ENCODE measurements around the gene KDM1A.

Gene KDM1A

DNA sequence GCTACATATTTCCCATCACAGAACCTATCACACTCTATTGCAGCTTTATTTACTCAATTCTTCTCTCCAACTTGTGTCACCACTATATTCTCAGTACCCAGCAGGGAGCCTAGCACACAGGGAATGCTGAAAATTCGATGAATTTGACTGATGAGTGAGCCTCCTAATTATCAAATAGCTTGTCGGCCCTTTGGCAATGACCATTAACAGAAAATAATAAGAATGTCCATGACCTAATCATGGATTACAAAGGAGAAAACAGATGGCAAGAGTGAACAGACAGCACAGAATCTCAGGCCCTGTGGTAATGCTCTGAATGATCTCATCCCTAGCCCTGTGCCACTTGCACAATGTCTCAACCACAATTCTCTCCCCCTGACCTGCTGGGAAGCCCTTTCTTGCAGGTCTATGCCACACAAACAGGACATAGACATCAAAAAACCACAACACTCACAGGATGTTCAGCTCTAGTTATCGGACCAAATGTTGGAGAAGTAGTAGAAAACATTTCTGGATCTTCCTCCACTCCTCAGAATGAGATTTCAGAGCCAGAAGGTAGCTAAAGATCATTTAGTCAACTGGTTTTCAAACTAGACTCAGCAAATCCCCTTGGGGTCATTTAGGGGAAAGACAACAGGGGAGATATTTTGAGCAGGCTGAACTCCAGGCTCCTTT is 80.9 kb downstream of the KDM1A start:
- peak in 4 of 42 donors; percentile 13 to 41 (median 28) for DNase-seq
- intact Hi-C loops (cut with DNase I), result no loop called here

GRCh38 chr1:23101101-23101827 is 82.0 kb downstream of the KDM1A start:
- intact Hi-C loops (cut with DNase I), result no loop called here
- no peak for DNase-seq

DNA sequence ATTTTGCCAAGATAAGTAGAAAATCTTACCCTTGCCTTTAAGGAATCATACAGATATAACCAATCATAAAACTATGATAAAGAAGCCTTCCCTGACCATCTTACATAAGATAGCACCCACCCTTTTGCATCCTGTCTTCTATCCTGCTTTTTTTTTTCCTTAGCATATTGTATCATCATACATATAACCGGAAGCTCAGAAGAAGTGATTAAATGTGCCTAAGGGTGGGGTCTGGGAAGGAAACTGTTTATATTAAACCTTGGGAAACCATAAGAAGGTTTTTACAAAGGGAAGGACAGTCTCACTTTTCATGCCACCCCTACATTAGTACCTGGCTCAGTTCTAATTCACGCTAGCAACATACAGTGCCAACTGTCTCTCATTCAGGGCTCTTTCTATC is 82.6 kb downstream of the KDM1A start:
- no peak for DNase-seq
- intact Hi-C loops (cut with DNase I), result no loop called here

DNA sequence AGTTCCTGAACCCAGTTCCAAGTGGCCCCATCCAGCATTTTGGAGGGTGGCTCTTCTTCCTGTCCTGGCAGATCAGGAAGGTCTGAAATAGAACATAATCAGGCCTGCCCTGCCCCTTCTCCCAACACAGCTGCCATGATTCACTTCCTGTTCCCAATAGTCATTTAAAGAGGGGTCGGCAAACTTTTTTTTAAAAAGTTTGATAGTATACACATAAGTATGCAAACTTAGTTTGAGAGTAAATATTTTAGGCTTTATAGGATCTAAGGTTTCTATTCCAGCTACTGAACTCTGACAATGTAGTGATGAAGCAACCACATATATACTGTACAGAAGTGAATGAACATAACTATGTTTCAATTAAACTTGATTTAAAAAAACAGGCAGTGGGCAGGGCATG is 83.0 kb downstream of the KDM1A start:
- intact Hi-C loops (cut with DNase I), result no loop called here
- DNase-seq, result no peak

DNA sequence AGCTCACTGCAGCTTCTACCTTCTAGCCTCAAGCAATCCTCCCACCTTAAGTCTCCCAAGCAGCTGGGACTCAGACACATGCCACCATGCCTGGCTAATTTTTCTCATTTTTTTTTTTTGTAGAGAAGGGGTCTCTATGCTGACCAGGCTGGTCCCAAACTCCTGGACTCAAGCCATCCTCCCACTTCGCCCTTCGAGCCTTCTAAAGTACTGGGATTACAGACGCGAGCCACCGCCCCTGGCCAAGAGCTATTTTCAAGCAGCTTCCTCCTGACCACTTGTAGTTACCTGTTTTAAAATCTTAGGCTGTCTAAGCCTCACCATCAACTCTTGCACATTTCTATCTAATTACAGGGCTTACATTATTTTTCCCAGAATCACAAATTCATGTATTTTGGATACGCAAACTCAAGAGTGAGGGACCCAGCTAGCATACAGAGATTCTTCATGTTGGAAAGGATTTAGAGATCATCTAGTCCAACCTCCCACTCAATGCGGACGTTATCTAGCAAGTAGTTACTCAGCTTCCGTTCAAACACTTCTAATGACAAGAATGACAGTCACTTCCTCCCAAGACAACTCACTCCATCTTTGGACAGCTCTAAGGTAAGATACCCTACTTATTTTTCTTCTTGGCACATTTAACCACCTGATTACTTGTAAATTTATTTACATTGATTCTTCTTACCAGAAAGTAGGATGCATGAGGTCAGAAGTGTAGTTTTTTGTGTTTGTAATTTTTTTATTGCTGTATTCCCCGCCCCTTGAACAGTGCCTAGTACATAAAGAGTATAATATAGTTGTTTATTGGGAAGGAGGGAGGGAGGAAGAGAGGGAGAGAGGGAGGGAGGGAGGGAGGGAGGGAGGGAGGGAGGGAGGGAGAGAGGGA is 84.0 kb downstream of the KDM1A start:
- no peak for DNase-seq
- intact Hi-C loops (cut with DNase I), result no loop called here

- intact Hi-C loops (cut with DNase I), result no loop called here
- DNase-seq, result no peak
Observed at GRCh38 chr1:23108918-23109533, 89.8 kb downstream of the KDM1A start.

- intact Hi-C loops (cut with DNase I), result no loop called here
- DNase-seq, result no peak
Observed at GRCh38 chr1:23110391-23110790, 91.1 kb downstream of the KDM1A start.

GRCh38 chr1:23111600-23112535 is 92.6 kb downstream of the KDM1A start:
- no peak for DNase-seq
- intact Hi-C loops (cut with DNase I), result no loop called here

DNA sequence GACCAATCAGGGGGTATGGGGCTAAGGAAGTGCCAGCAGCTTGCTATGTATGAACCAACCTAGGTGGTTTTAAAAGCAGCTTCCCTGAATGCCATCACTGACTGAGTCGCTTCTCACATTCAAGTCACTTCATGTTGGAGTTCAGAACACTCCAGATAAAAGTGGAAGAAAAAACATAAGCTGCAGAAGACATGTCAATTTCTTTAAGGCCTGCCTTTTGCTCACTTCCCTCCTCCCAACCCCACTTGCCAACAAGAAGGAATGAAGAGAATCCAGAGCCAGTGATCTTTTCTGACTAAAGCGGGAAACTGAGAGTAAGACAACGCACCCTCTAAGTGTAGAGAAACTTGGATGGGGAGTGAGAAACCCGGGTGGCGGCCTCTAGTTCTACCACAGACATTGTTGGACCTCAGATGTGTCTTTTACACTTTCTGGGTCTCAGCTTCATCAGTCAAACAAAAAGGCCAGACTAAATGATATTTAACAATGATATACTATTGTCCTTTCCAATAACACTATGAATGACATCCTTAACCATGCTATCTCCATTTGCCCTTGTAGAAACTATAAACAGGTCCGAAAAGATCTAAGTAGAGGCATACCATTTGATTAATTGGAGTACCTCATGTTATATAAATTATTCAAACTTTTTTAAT is 95.3 kb downstream of the KDM1A start:
- intact Hi-C loops (cut with DNase I), result no loop called here
- no peak for DNase-seq

- no peak for DNase-seq
- intact Hi-C loops (cut with DNase I), result no loop called here
Observed at GRCh38 chr1:23116216-23116836, 97.1 kb downstream of the KDM1A start.

DNA sequence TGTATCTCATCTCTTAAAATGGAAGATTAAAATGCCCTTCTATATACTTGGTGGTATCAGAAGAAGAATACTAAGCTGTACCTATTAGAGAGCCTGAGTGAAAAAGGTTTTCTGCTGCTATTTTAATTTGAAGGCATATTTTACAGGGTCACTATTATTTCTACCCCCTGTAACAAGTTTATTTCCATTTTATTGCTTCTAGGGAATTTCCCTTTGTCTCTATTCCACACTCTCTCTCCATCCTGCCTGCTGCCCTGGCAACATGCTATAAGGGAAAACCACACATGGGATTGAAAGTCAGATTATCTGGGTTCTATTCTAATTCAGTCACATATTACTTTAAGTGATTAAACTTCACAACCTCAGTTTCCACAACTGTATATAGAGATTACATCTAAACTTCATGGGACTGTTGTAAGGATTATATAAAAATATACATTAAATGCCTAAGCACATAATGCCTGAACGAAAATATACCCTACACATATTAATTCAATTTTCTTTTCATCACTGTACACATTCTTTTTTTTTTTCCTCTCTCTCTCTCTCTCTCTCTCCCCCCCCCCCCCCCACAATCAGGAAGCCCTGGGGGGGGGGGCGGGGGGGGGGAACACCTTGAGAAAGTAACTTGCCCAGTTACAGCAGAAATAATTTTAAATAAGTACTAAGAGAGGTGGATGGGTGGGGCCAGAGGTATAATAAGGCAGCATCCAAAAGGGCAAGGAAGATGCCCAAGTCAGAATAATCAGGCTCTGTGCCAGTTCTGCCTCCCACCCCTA is 97.8 kb downstream of the KDM1A start:
- intact Hi-C loops (cut with DNase I), result no loop called here
- no peak for DNase-seq

DNA sequence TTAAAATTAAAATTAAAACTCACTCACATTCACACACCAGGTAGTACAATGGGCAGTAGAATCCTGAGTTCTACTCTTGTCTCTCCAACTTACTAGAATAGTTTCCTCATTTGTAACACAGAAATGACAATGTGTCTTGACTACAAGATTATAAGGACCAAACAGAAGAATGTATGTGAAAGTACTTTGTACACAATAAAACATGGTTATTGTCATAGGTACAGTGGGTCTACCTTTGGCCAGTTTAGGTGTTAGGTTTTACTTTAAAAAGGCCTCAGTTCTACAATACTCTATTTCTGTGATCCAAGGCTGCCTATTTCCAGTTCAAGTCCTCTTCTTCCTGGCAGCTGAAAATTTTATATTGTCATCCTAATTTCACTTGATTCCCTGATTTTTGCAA is 99.1 kb downstream of the KDM1A start:
- intact Hi-C loops (cut with DNase I), result no loop called here
- DNase-seq, result no peak

DNA sequence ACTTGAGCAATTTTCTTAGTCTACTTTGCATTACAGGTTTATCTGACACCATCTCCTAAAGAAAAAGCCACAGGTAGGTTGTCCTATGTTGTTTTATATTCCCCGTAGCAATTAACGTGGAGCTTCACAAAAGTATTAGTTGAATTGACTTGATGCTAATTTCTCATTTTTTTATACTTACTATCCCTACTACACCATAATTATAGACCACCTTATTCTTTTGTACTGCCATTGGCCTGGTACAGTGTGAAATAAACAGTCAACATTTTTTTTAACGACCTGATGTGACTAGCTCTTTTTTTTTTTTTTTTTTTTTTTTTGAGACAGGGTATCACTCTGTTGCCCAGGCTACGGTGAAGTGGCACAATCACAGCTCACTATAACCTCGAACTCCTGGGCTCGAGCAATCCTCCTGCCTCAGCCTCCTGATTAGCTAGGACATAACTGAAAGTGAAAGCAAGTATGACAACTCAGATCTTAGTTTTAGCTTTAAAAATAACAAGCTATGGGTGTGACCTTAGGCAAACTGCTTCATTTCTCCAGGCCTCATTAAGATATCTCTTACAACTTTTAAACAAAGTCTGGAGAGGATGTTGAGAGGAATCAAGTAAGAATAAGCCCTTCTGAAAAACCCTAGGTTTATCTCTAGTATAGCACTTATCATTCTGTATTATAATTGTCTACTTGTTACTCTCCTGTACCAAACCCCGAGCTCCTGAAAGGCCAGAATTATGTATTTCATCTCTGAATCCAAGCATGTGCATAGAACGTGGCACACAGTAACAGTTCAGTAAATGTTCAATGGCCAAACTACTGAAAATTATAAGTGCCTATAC is 99.9 kb downstream of the KDM1A start:
- intact Hi-C loops (cut with DNase I), result no loop called here
- DNase-seq, result no peak

- intact Hi-C loops (cut with DNase I), result no loop called here
Observed at GRCh38 chr1:23120383-23120782, 101.1 kb downstream of the KDM1A start.

GRCh38 chr1:23122023-23122748 is 102.9 kb downstream of the KDM1A start:
- intact Hi-C loops (cut with DNase I), result no loop called here
- DNase-seq, result no peak

More at GRCh38 chr1:23120383-23120782, 101.1 kb downstream of the KDM1A start:
- DNase-seq, result no peak

All from head of caudate nucleus (tissue), 42 donors.